ENCODE data around the gene FOXI2.

GRCh38 chr10:127757033-127757432 is 20.0 kb downstream of the FOXI2 start:
- TF ChIP-seq, protein P1, sequence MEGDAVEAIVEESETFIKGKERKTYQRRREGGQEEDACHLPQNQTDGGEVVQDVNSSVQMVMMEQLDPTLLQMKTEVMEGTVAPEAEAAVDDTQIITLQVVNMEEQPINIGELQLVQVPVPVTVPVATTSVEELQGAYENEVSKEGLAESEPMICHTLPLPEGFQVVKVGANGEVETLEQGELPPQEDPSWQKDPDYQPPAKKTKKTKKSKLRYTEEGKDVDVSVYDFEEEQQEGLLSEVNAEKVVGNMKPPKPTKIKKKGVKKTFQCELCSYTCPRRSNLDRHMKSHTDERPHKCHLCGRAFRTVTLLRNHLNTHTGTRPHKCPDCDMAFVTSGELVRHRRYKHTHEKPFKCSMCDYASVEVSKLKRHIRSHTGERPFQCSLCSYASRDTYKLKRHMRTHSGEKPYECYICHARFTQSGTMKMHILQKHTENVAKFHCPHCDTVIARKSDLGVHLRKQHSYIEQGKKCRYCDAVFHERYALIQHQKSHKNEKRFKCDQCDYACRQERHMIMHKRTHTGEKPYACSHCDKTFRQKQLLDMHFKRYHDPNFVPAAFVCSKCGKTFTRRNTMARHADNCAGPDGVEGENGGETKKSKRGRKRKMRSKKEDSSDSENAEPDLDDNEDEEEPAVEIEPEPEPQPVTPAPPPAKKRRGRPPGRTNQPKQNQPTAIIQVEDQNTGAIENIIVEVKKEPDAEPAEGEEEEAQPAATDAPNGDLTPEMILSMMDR (IDR thresholded peaks at IDR 0.05) = no peak
- no peak for TF ChIP-seq POLR2A (IDR thresholded peaks at IDR 0.05)
- TF ChIP-seq POLR2AphosphoS5 (IDR thresholded peaks at IDR 0.05) = no peak
